Pancreas (tissue), 10 donors: ENCODE data around the gene SNAP47. TPM values are rescaled to one million over a fixed set of nuclear protein-coding genes. Genes with fewer than 3 reads are reported as not detected.

Source experiments
- ATAC-seq, 4 donors: fragments of 200-7000 bp; cut with Tn5 transposase; one replicate each; pipeline versions ENCODE4 v1.8.0 to v1.9.1; 2020; ENCODE audit warnings: mild to moderate bottlenecking in 4 of 4, moderate library complexity in 4 of 4
- DNase-seq, 6 donors: peaks; one replicate each; pipeline ENCODE4 v3.0.0-alpha.2; 2020
- FAIRE-seq: peaks from 2 replicates; lab custom pipeline; 2012; peaks lifted over from hg19 to GRCh38; lab: Jason Lieb, UNC
- H3K27ac ChIP-seq, 4 donors: fragments of 200-600 bp; sonication (generic); 1 replicate in 3 of 4; 2 replicates in 1 of 4; pipeline versions ENCODE4 v1.5.0 to v1.8.0; 2020
- H3K27me3 ChIP-seq, 4 donors: fragments of 200-600 bp; one replicate each; pipeline ENCODE4 v1.8.0; 2021
- H3K36me3 ChIP-seq, 3 donors: fragments of 200-600 bp; sonication (generic) in 1 of 3; one replicate each; pipeline versions ENCODE4 v1.5.0 to v1.8.0; 2020 to 2021
- H3K4me1 ChIP-seq, 3 donors: fragments of 200-600 bp; one replicate each; pipeline ENCODE4 v1.8.0; 2021
- H3K4me3 ChIP-seq, 4 donors: fragments of 200-600 bp; sonication (generic) in 2 of 4; one replicate each; pipeline versions ENCODE4 v1.5.0 to v1.8.0; 2020 to 2021
- H3K9me3 ChIP-seq, 4 donors: fragments of 200-600 bp; one replicate each; pipeline ENCODE4 v1.8.0; 2021
- CTCF ChIP-seq, 4 donors: fragments of 200-600 bp; sonication (generic) in 3 of 4; IDR thresholded peaks; one replicate each; pipeline versions ENCODE4 v1.5.0 to v1.8.0; 2021; ENCODE audit warnings: antibody characterized with exemption in 4 of 4
- WGBS, 2 donors: extraction: QIAGEN DNeasy Blood & Tissue Kit; methylation state at CpG; one replicate each; pipeline ENCODE4 v1.1.7; 2013; 5-methylcytosine and 5-hydroxymethylcytosine counted together
- intact Hi-C, 3 donors: fragments of 100-400 bp; cut with DNase I; formaldehyde crosslinking; loops; one replicate each; pipeline versions ENCODE4 v1.11.1 to v1.14.2; 2022
- polyA plus RNA-seq, 2 donors: library from polyadenylated mRNA; stranded (reverse); fragments of 200-250 nt; gene quantifications; one replicate each; pipeline ENCODE4 v1.2.3, GENCODE V29; 2013
- total RNA-seq, 6 donors: library from RNA; stranded (reverse); fragmentation: NEBNext Ultra II Directional in 4 of 6; extraction: Animal tissue kit (Norgen Biotek cat#: 25700) in 4 of 6; gene quantifications; one replicate each; pipeline versions ENCODE4 v1.2.1 to v1.2.4, GENCODE V29; 2021 to 2023
- donor health status: healthy with polysubstance abuse.
- donor health status: DM: no; HTN: no; CAD: no; lungs with moderate emphysema.
- donor health status: DM: no; HTN: no; CAD: no.
- donor health status: control.
- donor health status: control.
- donor health status: Bipolar disorder and iron deficiency.
- donor health status: DM: yes; HTN: yes; CAD: no.
- donor health status: DM: no; HTN: no; CAD: no.
- donor health status: DM: no; HTN: no; CAD: no.
- donor health status: DM: yes; HTN: yes; CAD: no.

The SNAP47 gene
- total and polyA plus RNA-seq, 8 donors, result 12.3 to 21.5 (median 14.7) TPM

DNA sequence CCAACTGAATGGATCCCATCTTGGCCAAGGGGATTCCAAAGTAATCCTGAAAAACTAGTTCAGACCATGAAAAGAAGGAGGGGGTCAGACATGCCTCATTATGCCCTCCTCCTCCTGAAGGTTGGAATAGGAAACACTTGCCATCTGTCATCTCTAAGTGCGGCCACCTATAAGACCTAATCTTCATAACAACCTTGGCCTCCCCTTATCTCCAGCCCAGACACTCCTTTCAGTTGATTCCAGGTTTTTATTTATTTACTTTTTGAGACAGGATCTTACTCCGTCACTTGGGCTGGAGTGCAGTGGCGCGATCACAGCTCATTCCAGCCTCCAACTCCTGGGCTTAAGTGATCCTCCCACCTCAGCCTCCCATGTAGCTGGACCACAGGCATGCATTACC is 19.7 kb downstream of the SNAP47 start:
- H3K9me3 ChIP-seq, result no peaks in the 10 kb centered on the region
- H3K4me3 ChIP-seq, result no peak overlapping the region
- WGBS, 2 donors, result 65 to 74% methylated on average over 4 of the region's 4 CpGs
- no peak for TF ChIP-seq CTCF (IDR thresholded peaks at IDR 0.05)
- peaks cover 0 to 16% (median 0%) of the 10 kb centered on the region in 3 donors for H3K36me3 ChIP-seq
- intact Hi-C loops, result no loop called here
- ATAC-seq (no peak), DNase-seq (no peak), FAIRE-seq (no peak)
- H3K27me3 ChIP-seq, result no peaks in the 10 kb centered on the region
- no peak overlapping the region for H3K27ac ChIP-seq
- no peaks in the 10 kb centered on the region for H3K4me1 ChIP-seq

DNA sequence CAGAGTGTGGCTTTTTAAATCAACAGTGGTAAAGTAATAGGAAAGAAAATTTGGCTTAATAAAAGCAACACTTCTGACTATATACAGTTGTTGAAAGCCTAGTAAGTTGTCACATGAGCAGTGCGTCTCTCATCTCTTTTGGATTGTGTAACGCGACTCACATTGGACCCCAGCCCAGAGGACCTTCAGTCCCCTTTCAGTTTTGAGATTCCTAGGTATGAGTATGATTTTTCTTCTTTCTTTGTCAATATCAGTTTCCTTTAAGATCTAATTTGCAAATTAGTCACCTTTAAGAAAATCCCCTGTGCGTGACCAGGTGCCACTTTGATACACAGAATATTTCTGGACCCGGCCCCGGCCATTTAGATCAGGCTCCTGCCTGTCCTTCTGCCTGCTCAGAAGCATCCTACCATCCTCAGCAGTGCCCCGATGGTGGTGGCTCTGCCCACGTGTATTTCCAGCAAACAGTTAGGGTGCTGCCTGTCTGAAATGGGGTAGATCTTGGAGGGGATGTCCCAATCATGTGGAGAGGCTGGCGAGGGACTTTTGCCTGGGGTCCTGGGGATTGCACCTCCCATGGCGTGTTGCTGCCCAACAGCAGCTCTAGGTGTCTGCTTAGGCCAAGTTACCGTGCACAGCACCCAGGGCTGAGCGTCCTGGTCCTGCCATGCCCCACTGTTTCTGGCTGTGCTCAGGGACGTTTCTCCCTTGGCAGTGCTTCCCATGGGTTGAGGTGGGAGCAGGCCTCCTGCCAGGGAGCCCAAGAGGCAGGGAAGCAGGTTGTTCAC is 21.1 kb downstream of the SNAP47 start:
- DNase-seq (no peak), ATAC-seq (no peak), FAIRE-seq (no peak)
- no peaks in the 10 kb centered on the region for H3K27me3 ChIP-seq
- H3K9me3 ChIP-seq, result no peaks in the 10 kb centered on the region
- no peak overlapping the region for H3K27ac ChIP-seq
- H3K36me3 ChIP-seq, result peaks cover 0 to 17% (median 0%) of the 10 kb centered on the region in 3 donors
- H3K4me1 ChIP-seq, result no peaks in the 10 kb centered on the region
- WGBS, 2 donors, result 86 to 89% methylated on average over 13 of the region's 13 CpGs
- intact Hi-C loops, result no loop called here
- no peak overlapping the region for H3K4me3 ChIP-seq
- TF ChIP-seq CTCF (IDR thresholded peaks at IDR 0.05), result no peak

DNA sequence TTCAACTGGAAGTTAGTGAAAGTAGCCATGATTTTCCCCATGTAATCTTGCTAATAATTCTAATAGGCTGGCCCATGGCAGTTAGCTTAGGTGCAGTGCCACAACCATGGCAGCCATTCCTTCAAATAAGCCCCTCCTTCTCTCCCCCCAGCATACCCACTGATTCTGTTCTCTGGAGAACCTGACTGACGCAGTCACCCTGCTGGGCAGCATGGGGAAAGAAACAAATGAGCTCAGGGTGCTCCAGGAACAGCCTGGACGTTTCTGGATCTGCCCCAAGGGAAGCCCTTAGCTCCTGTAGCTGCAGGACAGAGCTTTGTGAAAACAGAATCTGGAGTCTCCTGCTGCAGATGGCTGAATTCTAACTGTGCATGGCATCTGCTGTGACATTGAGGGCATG is 22.5 kb downstream of the SNAP47 start:
- Histone ChIP-seq H3K9me3 (no peaks in the 10 kb centered on the region), H3K4me1 (peaks cover 0 to 4% (median 0%) of the 10 kb centered on the region in 3 donors), H3K27ac (no peak overlapping the region), H3K4me3 (no peak overlapping the region), H3K27me3 (no peaks in the 10 kb centered on the region), H3K36me3 (peaks cover 0 to 17% (median 0%) of the 10 kb centered on the region in 3 donors)
- no peak for FAIRE-seq
- no peak for ATAC-seq
- no peak for TF ChIP-seq CTCF (IDR thresholded peaks at IDR 0.05)
- intact Hi-C loops, result no loop called here
- 71 to 91% methylated on average over 2 of the region's 2 CpGs for WGBS, 2 donors
- DNase-seq, result no peak

- H3K36me3 ChIP-seq, result peaks cover 0 to 17% (median 0%) of the 10 kb centered on the region in 3 donors
- peaks cover 0 to 4% (median 0%) of the 10 kb centered on the region in 3 donors for H3K4me1 ChIP-seq
- no peak overlapping the region for H3K4me3 ChIP-seq
- H3K27ac ChIP-seq, result no peak overlapping the region
- DNase-seq, result no peak
- WGBS, 2 donors, result 84% methylated on average over 6 of the region's 6 CpGs
- intact Hi-C loops, result no loop called here
- no peak for TF ChIP-seq CTCF (IDR thresholded peaks at IDR 0.05)
- no peak for FAIRE-seq
- no peaks in the 10 kb centered on the region for H3K9me3 ChIP-seq
- no peak for ATAC-seq
- H3K27me3 ChIP-seq, result no peaks in the 10 kb centered on the region
Observed at GRCh38 chr1:227758366-227758765, 23.1 kb downstream of the SNAP47 start.
